SU-DHL-6 (cell line): ENCODE measurements around the gene PRKCD.

Experiments used
- H2AFZ ChIP-seq: fragments of 200-600 bp; sonication (generic); 2 replicates; pipeline ENCODE4 v1.6.1; 2014; ENCODE audit warnings: low read depth, mild to moderate bottlenecking, moderate library complexity, mixed read lengths, antibody characterized with exemption, low read length; ENCODE audit not compliant: severe bottlenecking
- H3F3A ChIP-seq: fragments of 200-600 bp; shearing (Covaris generic); 2 replicates; pipeline ENCODE4 v1.6.0; 2016; ENCODE audit warnings: antibody characterized with exemption, mild to moderate bottlenecking; ENCODE audit not compliant: insufficient read depth
- H3K27ac ChIP-seq: fragments of 200-600 bp; sonication (generic); 2 replicates; pipeline ENCODE4 v1.5.1; 2016; ENCODE audit warnings: low read depth, mild to moderate bottlenecking, low read length, moderate library complexity, mixed read lengths
- H3K27me3 ChIP-seq: fragments of 200-600 bp; sonication (generic), shearing (Covaris generic); 2 replicates; pipeline ENCODE4 v1.6.0; 2014; ENCODE audit warnings: mild to moderate bottlenecking, low read length
- H3K36me3 ChIP-seq: fragments of 200-600 bp; sonication (generic); 2 replicates; pipeline ENCODE4 v1.6.1; 2014; ENCODE audit warnings: mild to moderate bottlenecking, low read length, mixed read lengths
- H3K4me2 ChIP-seq: fragments of 300-600, 200-600 bp; shearing (Covaris generic), sonication (generic); 2 replicates; pipeline ENCODE4 v1.6.0; 2014; ENCODE audit warnings: low read length, low read depth, mild to moderate bottlenecking; ENCODE audit not compliant: poor library complexity, severe bottlenecking
- H3K4me3 ChIP-seq: fragments of 200-600 bp; sonication (generic); 2 replicates; pipeline ENCODE4 v1.5.1; 2014; ENCODE audit warnings: antibody characterized with exemption, low read length, mild to moderate bottlenecking, mixed read lengths; ENCODE audit not compliant: insufficient read depth, poor library complexity, severe bottlenecking
- H3K79me2 ChIP-seq: fragments of 200-600 bp; sonication (generic); 2 replicates; pipeline ENCODE4 v1.6.1; 2014; ENCODE audit warnings: mild to moderate bottlenecking, low read length, moderate library complexity; ENCODE audit not compliant: insufficient read depth
- H3K9ac ChIP-seq: fragments of 200-600 bp; sonication (generic); 2 replicates; pipeline ENCODE4 v1.7.0; 2014; ENCODE audit warnings: mild to moderate bottlenecking, low read length
- H3K9me2 ChIP-seq: fragments of 200-600 bp; sonication (generic); replicated peaks from 2 replicates; pipeline ENCODE4 v1.6.1; 2014; ENCODE audit warnings: low read length; ENCODE audit not compliant: insufficient read depth
- H3K9me3 ChIP-seq: fragments of 200-600 bp; sonication (generic); 2 replicates; pipeline ENCODE4 v1.6.1; 2014; ENCODE audit warnings: low read length, mixed read lengths; ENCODE audit not compliant: insufficient read depth
- H4K20me1 ChIP-seq: fragments of 200-600 bp; sonication (generic); 2 replicates; pipeline ENCODE4 v1.6.1; 2014; ENCODE audit warnings: low read depth, mild to moderate bottlenecking, antibody characterized with exemption, low read length, moderate library complexity, mixed read lengths
- EZH2phosphoT487 ChIP-seq: fragments of 200-600 bp; sonication (generic), shearing (Covaris generic); conservative IDR thresholded peaks from 2 replicates; pipeline ENCODE4 v1.6.1; 2018; ENCODE audit warnings: mild to moderate bottlenecking, antibody characterized with exemption, low read length, moderate library complexity, mixed read lengths
- TF ChIP-seq, protein P1 (sequence below): fragments of 200-600 bp; sonication (generic); IDR thresholded peaks from one replicate; pipeline ENCODE4 v1.5.1; 2017; ENCODE audit warnings: antibody characterized with exemption, mild to moderate bottlenecking, low read length, moderate library complexity; ENCODE audit not compliant: insufficient read depth, poor library complexity, severe bottlenecking

Gene PRKCD

DNA sequence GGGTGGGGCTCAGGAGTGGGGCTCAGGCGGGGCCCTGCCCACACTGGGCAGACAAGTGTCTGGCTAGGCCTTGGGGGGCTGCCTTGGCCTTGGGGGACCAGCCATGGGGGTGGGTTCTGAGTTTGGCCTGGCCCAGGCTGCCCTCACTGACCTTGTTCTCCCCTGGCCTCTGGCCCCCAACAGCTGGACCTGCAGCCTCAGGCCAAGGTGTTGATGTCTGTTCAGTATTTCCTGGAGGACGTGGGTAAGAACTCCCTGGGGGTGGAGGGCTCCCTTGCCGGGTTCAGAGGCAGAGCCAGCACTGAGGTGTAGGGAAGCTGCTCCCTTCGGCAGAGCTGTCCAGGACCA lies 20.0 kb downstream of the PRKCD start:
- Histone ChIP-seq H3K4me3 (no peak overlapping the region), H2AFZ (no peak overlapping the region), H3K9me3 (no peaks in the 10 kb centered on the region), H3K36me3 (no peaks in the 10 kb centered on the region; the same call in 1 of the 2 replicates), H3K9me2 (no peaks in the 10 kb centered on the region), H3K9ac (peak overlapping the region; percentile 57; the same call in 1 of the 2 replicates), H3K27me3 (no peaks in the 10 kb centered on the region), H3K79me2 (peaks cover 28% of the 10 kb centered on the region), H3K4me2 (peak overlapping the region; percentile 51), H3F3A (peaks cover 15% of the 10 kb centered on the region), H4K20me1 (no peaks in the 10 kb centered on the region), H3K27ac (peak overlapping the region; percentile 93)
- TF ChIP-seq, protein P1, sequence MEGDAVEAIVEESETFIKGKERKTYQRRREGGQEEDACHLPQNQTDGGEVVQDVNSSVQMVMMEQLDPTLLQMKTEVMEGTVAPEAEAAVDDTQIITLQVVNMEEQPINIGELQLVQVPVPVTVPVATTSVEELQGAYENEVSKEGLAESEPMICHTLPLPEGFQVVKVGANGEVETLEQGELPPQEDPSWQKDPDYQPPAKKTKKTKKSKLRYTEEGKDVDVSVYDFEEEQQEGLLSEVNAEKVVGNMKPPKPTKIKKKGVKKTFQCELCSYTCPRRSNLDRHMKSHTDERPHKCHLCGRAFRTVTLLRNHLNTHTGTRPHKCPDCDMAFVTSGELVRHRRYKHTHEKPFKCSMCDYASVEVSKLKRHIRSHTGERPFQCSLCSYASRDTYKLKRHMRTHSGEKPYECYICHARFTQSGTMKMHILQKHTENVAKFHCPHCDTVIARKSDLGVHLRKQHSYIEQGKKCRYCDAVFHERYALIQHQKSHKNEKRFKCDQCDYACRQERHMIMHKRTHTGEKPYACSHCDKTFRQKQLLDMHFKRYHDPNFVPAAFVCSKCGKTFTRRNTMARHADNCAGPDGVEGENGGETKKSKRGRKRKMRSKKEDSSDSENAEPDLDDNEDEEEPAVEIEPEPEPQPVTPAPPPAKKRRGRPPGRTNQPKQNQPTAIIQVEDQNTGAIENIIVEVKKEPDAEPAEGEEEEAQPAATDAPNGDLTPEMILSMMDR: no peak
- no peak for TF ChIP-seq EZH2phosphoT487

DNA sequence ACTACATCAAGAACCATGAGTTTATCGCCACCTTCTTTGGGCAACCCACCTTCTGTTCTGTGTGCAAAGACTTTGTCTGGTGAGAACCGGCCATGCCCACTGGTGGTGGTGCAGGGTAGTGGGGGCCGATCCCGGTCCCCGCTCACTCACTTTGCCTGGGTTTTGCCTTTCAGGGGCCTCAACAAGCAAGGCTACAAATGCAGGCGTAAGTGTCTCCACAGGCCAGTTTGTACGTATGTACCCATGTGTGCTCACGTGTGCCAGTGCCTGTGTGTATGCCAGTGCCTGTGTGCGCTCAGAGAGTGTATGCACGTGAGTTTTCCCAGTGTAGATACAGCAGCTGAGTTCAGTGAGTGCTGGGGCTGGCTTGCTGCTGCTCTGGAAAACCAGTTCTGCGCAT lies 20.5 kb downstream of the PRKCD start:
- Histone ChIP-seq H3F3A (peaks cover 15% of the 10 kb centered on the region), H4K20me1 (no peaks in the 10 kb centered on the region), H3K9me3 (no peaks in the 10 kb centered on the region), H2AFZ (no peak overlapping the region), H3K27ac (peak overlapping the region; percentile 93), H3K9ac (no peak overlapping the region; the same call in 1 of the 2 replicates), H3K79me2 (peaks cover 23% of the 10 kb centered on the region), H3K36me3 (no peaks in the 10 kb centered on the region; the same call in 1 of the 2 replicates), H3K27me3 (no peaks in the 10 kb centered on the region), H3K9me2 (no peaks in the 10 kb centered on the region), H3K4me3 (no peak overlapping the region), H3K4me2 (no peak overlapping the region)
- TF ChIP-seq EZH2phosphoT487: no peak
- TF ChIP-seq, protein P1: no peak

DNA sequence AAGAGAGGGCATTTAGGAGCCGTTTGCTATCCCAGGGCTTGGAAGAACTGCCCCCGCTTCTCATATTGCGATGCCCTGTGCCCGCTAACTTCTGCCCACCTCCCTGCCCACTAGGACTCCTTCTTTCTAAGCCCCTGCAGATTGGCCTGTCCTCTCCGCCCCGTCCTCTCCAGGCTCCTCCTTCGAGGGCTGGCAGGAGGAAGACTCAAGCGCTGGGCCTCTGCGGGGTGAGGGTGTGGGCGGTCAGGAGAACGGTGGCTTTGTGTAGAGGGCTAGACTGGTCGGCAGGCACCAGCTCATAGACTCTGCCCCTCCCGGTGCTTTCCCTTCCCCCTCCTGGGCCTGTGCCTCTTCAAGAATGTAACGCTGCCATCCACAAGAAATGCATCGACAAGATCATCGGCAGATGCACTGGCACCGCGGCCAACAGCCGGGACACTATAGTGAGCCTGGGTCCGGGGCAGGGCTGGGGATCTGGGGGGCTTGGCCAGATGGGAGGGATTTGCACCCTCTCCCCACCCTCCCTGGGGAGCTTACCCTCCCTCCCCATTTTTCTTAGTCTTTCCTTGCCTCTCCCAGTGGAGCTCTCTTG lies 21.9 kb downstream of the PRKCD start:
- Histone ChIP-seq H3K4me3 (no peak overlapping the region), H3K27ac (no peak overlapping the region), H3K9ac (no peak overlapping the region), H4K20me1 (no peaks in the 10 kb centered on the region), H3K9me2 (no peaks in the 10 kb centered on the region), H3K4me2 (no peak overlapping the region), H3F3A (peaks cover 15% of the 10 kb centered on the region), H3K9me3 (no peaks in the 10 kb centered on the region), H3K27me3 (no peaks in the 10 kb centered on the region), H2AFZ (no peak overlapping the region), H3K79me2 (peaks cover 12% of the 10 kb centered on the region), H3K36me3 (peaks cover 3% of the 10 kb centered on the region; the same call in 1 of the 2 replicates)
- TF ChIP-seq, protein P1: no peak
- no peak for TF ChIP-seq EZH2phosphoT487
